Bronchial epithelial cell (primary cell): Measurements from ENCODE around the gene HBG2. TPM values are rescaled to one million over a fixed set of nuclear protein-coding genes. Genes with fewer than 3 reads are reported as not detected.

ENCODE experiments used
- DNase-seq: peaks from one replicate; pipeline ENCODE4 v3.0.0-alpha.2; 2010; ENCODE audit warnings: low read depth
- FAIRE-seq: peaks from 2 replicates; lab custom pipeline; 2011; peaks lifted over from hg19 to GRCh38; lab: Jason Lieb, UNC
- H3K27me3 ChIP-seq: 2 replicates; pipeline ENCODE4 v1.5.1; 2011; ENCODE audit warnings: low read length; ENCODE audit not compliant: control insufficient read depth, insufficient read depth
- H3K36me3 ChIP-seq: 2 replicates; pipeline ENCODE4 v1.5.1; 2011; ENCODE audit warnings: low read length; ENCODE audit not compliant: control insufficient read depth, insufficient read depth
- H3K4me3 ChIP-seq: 2 replicates; pipeline ENCODE4 v1.5.1; 2011; ENCODE audit warnings: mild to moderate bottlenecking, low read depth, low read length, control low read depth
- total RNA-seq: library from RNA; depleted of rRNA; stranded (reverse); fragments of >200 nt; gene quantifications from 2 replicates; pipeline ENCODE4 v1.2.1, GENCODE V29; 2014
- TF ChIP-seq, protein P1 (sequence below): IDR thresholded peaks from 2 replicates; pipeline ENCODE4 v1.5.1; 2011; ENCODE audit warnings: mild to moderate bottlenecking, moderate library complexity, low read length, control low read depth, inconsistent platforms; ENCODE audit not compliant: insufficient read depth, severe bottlenecking

The HBG2 gene
- total RNA-seq, 1 donor from 2014 or later = not detected

DNA sequence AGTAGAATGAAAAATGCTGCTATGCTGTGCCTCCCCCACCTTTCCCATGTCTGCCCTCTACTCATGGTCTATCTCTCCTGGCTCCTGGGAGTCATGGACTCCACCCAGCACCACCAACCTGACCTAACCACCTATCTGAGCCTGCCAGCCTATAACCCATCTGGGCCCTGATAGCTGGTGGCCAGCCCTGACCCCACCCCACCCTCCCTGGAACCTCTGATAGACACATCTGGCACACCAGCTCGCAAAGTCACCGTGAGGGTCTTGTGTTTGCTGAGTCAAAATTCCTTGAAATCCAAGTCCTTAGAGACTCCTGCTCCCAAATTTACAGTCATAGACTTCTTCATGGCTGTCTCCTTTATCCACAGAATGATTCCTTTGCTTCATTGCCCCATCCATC lies 30.1 kb upstream of the HBG2 start:
- DNase-seq (no peak), FAIRE-seq (no peak)
- Histone ChIP-seq H3K36me3 (no peaks in the 10 kb centered on the region), H3K27me3 (no peaks in the 10 kb centered on the region), H3K4me3 (no peak overlapping the region)
- TF ChIP-seq, protein P1, sequence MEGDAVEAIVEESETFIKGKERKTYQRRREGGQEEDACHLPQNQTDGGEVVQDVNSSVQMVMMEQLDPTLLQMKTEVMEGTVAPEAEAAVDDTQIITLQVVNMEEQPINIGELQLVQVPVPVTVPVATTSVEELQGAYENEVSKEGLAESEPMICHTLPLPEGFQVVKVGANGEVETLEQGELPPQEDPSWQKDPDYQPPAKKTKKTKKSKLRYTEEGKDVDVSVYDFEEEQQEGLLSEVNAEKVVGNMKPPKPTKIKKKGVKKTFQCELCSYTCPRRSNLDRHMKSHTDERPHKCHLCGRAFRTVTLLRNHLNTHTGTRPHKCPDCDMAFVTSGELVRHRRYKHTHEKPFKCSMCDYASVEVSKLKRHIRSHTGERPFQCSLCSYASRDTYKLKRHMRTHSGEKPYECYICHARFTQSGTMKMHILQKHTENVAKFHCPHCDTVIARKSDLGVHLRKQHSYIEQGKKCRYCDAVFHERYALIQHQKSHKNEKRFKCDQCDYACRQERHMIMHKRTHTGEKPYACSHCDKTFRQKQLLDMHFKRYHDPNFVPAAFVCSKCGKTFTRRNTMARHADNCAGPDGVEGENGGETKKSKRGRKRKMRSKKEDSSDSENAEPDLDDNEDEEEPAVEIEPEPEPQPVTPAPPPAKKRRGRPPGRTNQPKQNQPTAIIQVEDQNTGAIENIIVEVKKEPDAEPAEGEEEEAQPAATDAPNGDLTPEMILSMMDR = no peak

DNA sequence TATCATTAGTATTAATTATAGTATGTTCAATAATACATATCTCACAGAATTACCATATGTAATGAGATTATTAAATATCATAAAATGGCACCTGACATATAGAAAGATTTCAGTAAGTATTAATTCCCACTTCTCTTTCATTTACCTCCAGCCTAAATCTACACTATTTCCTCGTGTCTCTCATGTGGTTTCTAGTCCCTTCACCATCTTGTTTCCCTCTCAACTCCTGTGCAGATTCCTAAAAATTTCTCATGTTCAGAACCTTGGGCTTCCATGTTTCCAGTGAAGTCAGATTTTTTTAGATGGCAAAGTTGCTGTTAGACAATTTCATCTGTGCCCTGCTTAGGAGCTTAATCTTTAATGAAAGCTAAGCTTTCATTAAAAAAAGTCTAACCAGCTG lies 29.3 kb upstream of the HBG2 start:
- FAIRE-seq = no peak
- DNase-seq = no peak
- H3K27me3 ChIP-seq = no peaks in the 10 kb centered on the region
- H3K4me3 ChIP-seq = no peak overlapping the region
- TF ChIP-seq, protein P1 = no peak
- H3K36me3 ChIP-seq = no peaks in the 10 kb centered on the region

DNA sequence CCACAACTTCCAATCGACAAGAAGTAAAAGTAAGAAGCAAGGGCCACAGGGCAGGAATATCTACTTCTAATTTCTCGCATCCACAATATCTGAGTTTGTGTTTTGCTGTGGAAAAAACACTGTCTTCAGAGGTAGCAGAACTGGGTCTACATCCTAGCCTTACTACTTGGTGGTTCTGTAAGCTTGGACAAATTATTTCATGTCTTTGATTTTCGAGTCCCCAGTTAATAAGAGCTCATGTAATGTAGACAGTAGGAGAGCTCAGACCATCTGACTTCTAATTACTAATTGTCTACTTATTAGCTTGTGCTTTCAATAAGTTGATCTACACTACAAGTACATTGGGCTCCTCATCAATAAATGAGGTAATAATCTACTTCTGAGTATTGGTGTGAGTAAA lies 28.5 kb upstream of the HBG2 start:
- TF ChIP-seq, protein P1 = no peak
- H3K4me3 ChIP-seq = no peak overlapping the region
- no peaks in the 10 kb centered on the region for H3K27me3 ChIP-seq
- FAIRE-seq = no peak
- no peaks in the 10 kb centered on the region for H3K36me3 ChIP-seq
- no peak for DNase-seq

DNA sequence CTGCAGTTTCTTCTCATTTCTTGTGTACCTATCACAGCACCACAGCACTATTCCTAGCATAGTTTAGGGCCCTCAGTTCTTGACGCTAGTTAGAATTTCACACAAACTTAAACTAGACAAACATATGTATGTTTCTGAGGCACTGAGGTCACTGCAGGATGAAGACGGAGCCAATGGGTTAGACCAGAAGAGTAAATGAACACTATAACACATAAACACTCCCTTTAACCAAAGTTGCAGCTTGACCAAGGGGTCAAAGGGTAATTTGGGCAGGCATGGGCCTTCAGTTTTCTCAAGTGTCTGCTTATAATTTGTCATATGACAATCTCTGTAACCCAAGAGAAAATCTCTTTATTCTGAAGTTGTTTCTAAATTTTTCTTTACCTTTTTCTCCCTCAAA lies 28.0 kb upstream of the HBG2 start:
- TF ChIP-seq, protein P1 = no peak
- no peaks in the 10 kb centered on the region for H3K36me3 ChIP-seq
- H3K27me3 ChIP-seq = no peaks in the 10 kb centered on the region
- FAIRE-seq (no peak), DNase-seq (no peak)
- no peak overlapping the region for H3K4me3 ChIP-seq

DNA sequence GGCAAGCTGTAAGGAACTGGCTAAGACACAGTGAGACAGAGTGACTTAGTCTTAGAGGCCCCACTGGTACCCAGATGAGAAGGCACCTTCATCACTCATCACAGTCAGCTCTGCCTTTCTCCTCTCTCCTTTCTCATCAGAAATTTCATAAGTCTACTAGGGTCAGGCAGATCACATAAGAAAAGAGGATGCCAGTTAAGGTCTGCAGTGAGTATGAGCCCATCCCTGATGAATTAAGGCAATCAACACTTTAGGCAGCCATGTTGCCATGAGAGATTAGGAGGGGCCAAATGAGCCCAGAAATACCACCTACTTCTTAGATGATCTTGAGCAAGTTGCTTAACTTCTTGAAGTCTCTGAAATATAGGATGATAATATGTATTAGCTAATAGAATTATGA lies 27.0 kb upstream of the HBG2 start:
- FAIRE-seq (no peak), DNase-seq (no peak)
- TF ChIP-seq, protein P1 = no peak
- no peaks in the 10 kb centered on the region for H3K36me3 ChIP-seq
- no peak overlapping the region for H3K4me3 ChIP-seq
- H3K27me3 ChIP-seq = no peaks in the 10 kb centered on the region

DNA sequence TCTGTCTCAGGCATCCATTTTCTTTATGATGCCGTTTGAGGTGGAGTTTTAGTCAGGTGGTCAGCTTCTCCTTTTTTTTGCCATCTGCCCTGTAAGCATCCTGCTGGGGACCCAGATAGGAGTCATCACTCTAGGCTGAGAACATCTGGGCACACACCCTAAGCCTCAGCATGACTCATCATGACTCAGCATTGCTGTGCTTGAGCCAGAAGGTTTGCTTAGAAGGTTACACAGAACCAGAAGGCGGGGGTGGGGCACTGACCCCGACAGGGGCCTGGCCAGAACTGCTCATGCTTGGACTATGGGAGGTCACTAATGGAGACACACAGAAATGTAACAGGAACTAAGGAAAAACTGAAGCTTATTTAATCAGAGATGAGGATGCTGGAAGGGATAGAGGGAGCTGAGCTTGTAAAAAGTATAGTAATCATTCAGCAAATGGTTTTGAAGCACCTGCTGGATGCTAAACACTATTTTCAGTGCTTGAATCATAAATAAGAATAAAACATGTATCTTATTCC lies 26.1 kb upstream of the HBG2 start:
- H3K27me3 ChIP-seq = no peaks in the 10 kb centered on the region
- FAIRE-seq (no peak), DNase-seq (peak; percentile 99)
- TF ChIP-seq, protein P1 = no peak
- no peak overlapping the region for H3K4me3 ChIP-seq
- no peaks in the 10 kb centered on the region for H3K36me3 ChIP-seq
